ENCODE results near the gene ADGRB3. TPM values are rescaled to one million over a fixed set of nuclear protein-coding genes. Genes with fewer than 3 reads are reported as not detected.

Gene ADGRB3
- total RNA-seq, 2 experiments from 2014 or later = not detected

- Histone ChIP-seq H3K4me3 (ENCODE audit: low read depth, low read length, poor library complexity, severe bottlenecking) (no peak overlapping the region), H3K36me3 (ENCODE audit: insufficient read depth, low read length) (no peaks in the 10 kb centered on the region), H2AFZ (ENCODE audit: low read length) (no peak overlapping the region), H3K9me2 (ENCODE audit: insufficient read depth, low read length) (no peaks in the 10 kb centered on the region), H3K27ac (ENCODE audit: low read depth, low read length, poor library complexity, severe bottlenecking) (no peak overlapping the region), H3K9me3 (ENCODE audit: low read length) (no peaks in the 10 kb centered on the region), H3K4me2 (ENCODE audit: low read length) (no peak overlapping the region), H3K4me1 (ENCODE audit: insufficient read depth, low read length, poor library complexity, severe bottlenecking) (no peaks in the 10 kb centered on the region), H3K79me2 (ENCODE audit: insufficient read depth, low read depth, low read length) (no peaks in the 10 kb centered on the region), H4K20me1 (ENCODE audit: insufficient read depth, low read length) (no peaks in the 10 kb centered on the region)
- DNase-seq (ENCODE audit: low spot score) = no peak
- BruUV-seq (replicated peaks) = no TSS peak
- intact Hi-C loops (cut with micrococcal nuclease; ENCODE audit: unreplicated experiment) = no loop called here
- ChIA-PET POLR2A (no interaction called here), CTCF (ENCODE audit: unreplicated experiment) (no interaction called here)
- TF ChIP-seq CTCF (conservative IDR thresholded peaks at IDR 0.05; ENCODE audit: low read length) = no peak
Observed at GRCh38 chr6:68689910-68690309, 54.8 kb downstream of the ADGRB3 start.

- Histone ChIP-seq H3K4me2 (ENCODE audit: low read length) (no peak overlapping the region), H3K79me2 (ENCODE audit: insufficient read depth, low read depth, low read length) (no peaks in the 10 kb centered on the region), H3K9me2 (ENCODE audit: insufficient read depth, low read length) (no peaks in the 10 kb centered on the region), H3K9me3 (ENCODE audit: low read length) (no peaks in the 10 kb centered on the region), H3K4me3 (ENCODE audit: low read depth, low read length, poor library complexity, severe bottlenecking) (no peak overlapping the region), H3K4me1 (ENCODE audit: insufficient read depth, low read length, poor library complexity, severe bottlenecking) (no peaks in the 10 kb centered on the region), H3K36me3 (ENCODE audit: insufficient read depth, low read length) (no peaks in the 10 kb centered on the region), H2AFZ (ENCODE audit: low read length) (no peak overlapping the region), H3K27ac (ENCODE audit: low read depth, low read length, poor library complexity, severe bottlenecking) (no peak overlapping the region), H4K20me1 (ENCODE audit: insufficient read depth, low read length) (no peaks in the 10 kb centered on the region)
- intact Hi-C loops (cut with micrococcal nuclease; ENCODE audit: unreplicated experiment) = no loop called here
- POLR2A ChIA-PET = no interaction called here
- no TSS peak for BruUV-seq (replicated peaks)
- CTCF ChIA-PET (ENCODE audit: unreplicated experiment) = no interaction called here
- no peak for DNase-seq (ENCODE audit: low spot score)
- no peak for TF ChIP-seq CTCF (conservative IDR thresholded peaks at IDR 0.05; ENCODE audit: low read length)
Observed at GRCh38 chr6:68691120-68691519, 56.0 kb downstream of the ADGRB3 start.

GRCh38 chr6:68693271-68693670 lies 58.2 kb downstream of the ADGRB3 start:
- H3K4me2 ChIP-seq (ENCODE audit: low read length) = no peak overlapping the region
- H2AFZ ChIP-seq (ENCODE audit: low read length) = no peak overlapping the region
- no peak overlapping the region for H3K4me3 ChIP-seq (ENCODE audit: low read depth, low read length, poor library complexity, severe bottlenecking)
- POLR2A ChIA-PET = interaction anchor here (0.7 kb wide), 1 partner anchor 523 kb away, joined by 5 read pairs; no protein-coding TSS in a partner anchor
- TF ChIP-seq CTCF (conservative IDR thresholded peaks at IDR 0.05; ENCODE audit: low read length) (no peak), EZH2phosphoT487 (IDR thresholded peaks at IDR 0.05; ENCODE audit: borderline replicate concordance, low read depth, low read length) (no peak)
- no peak for DNase-seq (ENCODE audit: low spot score)
- CTCF ChIA-PET (ENCODE audit: unreplicated experiment) = no interaction called here
- no peaks in the 10 kb centered on the region for H4K20me1 ChIP-seq (ENCODE audit: insufficient read depth, low read length)
- no peaks in the 10 kb centered on the region for H3K79me2 ChIP-seq (ENCODE audit: insufficient read depth, low read depth, low read length)
- no peak overlapping the region for H3K27ac ChIP-seq (ENCODE audit: low read depth, low read length, poor library complexity, severe bottlenecking)
- H3K36me3 ChIP-seq (ENCODE audit: insufficient read depth, low read length) = no peaks in the 10 kb centered on the region
- intact Hi-C loops (cut with micrococcal nuclease; ENCODE audit: unreplicated experiment) = no loop called here
- no TSS peak for BruUV-seq (replicated peaks)
- H3K9me2 ChIP-seq (ENCODE audit: insufficient read depth, low read length) = no peaks in the 10 kb centered on the region
- no peaks in the 10 kb centered on the region for H3K4me1 ChIP-seq (ENCODE audit: insufficient read depth, low read length, poor library complexity, severe bottlenecking)
- no peaks in the 10 kb centered on the region for H3K9me3 ChIP-seq (ENCODE audit: low read length)

Data from OCI-LY7 (cell line).